Motor neuron (in vitro differentiated cells): Measurements from ENCODE around the gene BNC1. TPM values are rescaled to one million over a fixed set of nuclear protein-coding genes. Genes with fewer than 3 reads are reported as not detected.
"Not testable (repeated sequence)": the region's sequence is repeated elsewhere in the genome, so short reads cannot be mapped to it uniquely, and the experiment has no call there.

Experiments used
- ATAC-seq, 8 experiments: fragments of 200-7000 bp; cut with Tn5 transposase; replicated peaks in 6 of 8; 2 replicates each; pipeline ENCODE4 v1.8.0; 2021; ENCODE audit warnings: mild to moderate bottlenecking in 8 of 8, moderate library complexity in 8 of 8
- H3K27ac ChIP-seq, 2 donors: fragments of 250-450 bp; sonication (Bioruptor Pico); 2 replicates each; pipeline ENCODE4 v1.9.0; 2021; ENCODE audit warnings: antibody characterized with exemption in 2 of 2, mild to moderate bottlenecking in 2 of 2, moderate library complexity in 1 of 2
- H3K4me1 ChIP-seq, 2 donors: fragments of 250-450 bp; sonication (Bioruptor Pico); replicated peaks in 1 of 2; 2 replicates each; pipeline ENCODE4 v1.6.1; 2021; ENCODE audit warnings: antibody characterized with exemption in 2 of 2, mild to moderate bottlenecking in 2 of 2, moderate library complexity in 1 of 2
- H3K4me3 ChIP-seq, 5 donors: fragments of 250-450 bp; sonication (Bioruptor Pico); 2 replicates each; pipeline ENCODE4 v1.9.0; 2021; ENCODE audit warnings: antibody characterized with exemption in 5 of 5, mild to moderate bottlenecking in 5 of 5, moderate library complexity in 4 of 5
- WGBS, 10 experiments: fragments of 450-650 bp; shearing (Covaris generic); methylation state at CpG; one replicate each; pipeline ENCODE4 v1.0.0; 2022; 5-methylcytosine and 5-hydroxymethylcytosine counted together
- in situ Hi-C, 9 experiments: fragments of 400-800 bp; cut with MboI; loops; one replicate each; pipeline ENCODE4 v1.15.0; 2021; ENCODE audit warnings: low sequenced_read_pairs in 9 of 9, low pct_unique_long_range_greater_than_20kb in 2 of 9; ENCODE audit not compliant: unreplicated experiment in 9 of 9
- total RNA-seq, 8 experiments: library from RNA; unstranded; fragments of 300-600 nt; gene quantifications; 2 replicates each; pipeline versions ENCODE4 v1.2.3 to v1.2.4, GENCODE V29; 2022

The BNC1 gene
- total RNA-seq, 8 experiments from 2014 or later: 0.05 to 7.1 (median 0.15) TPM

GRCh38 chr15:83270176-83270575 is 14.3 kb downstream of the BNC1 start:
- in situ Hi-C loops: loop anchor here in 6 of 9 experiments (25.0 kb wide), 2 partner anchors 142 to 292 kb away; no protein-coding TSS in a partner anchor

GRCh38 chr15:83268147-83268546 is 16.3 kb downstream of the BNC1 start:
- in situ Hi-C loops: loop anchor here in 6 of 9 experiments (25.0 kb wide), 2 partner anchors 144 to 294 kb away; no protein-coding TSS in a partner anchor
- ATAC-seq: no peak
- no peak overlapping the region for H3K4me3 ChIP-seq
- no peaks in the 10 kb centered on the region for H3K4me1 ChIP-seq
- no peak overlapping the region for H3K27ac ChIP-seq
- WGBS, 10 experiments: 76 to 100% (median 90%) methylated on average over 2 to 4 of the region's 4 CpGs; no CpG with 5 or more reads in 1 of the 10 experiments

More at GRCh38 chr15:83270176-83270575, 14.3 kb downstream of the BNC1 start:
- no peaks in the 10 kb centered on the region for H3K4me1 ChIP-seq
- no peak for ATAC-seq
- no peak overlapping the region for H3K27ac ChIP-seq
- WGBS, 10 experiments: 0 to 80% (median 54%) methylated on average over 1 of the region's 1 CpG; no CpG with 5 or more reads in 2 of the 10 experiments
- no peak overlapping the region for H3K4me3 ChIP-seq

- Histone ChIP-seq H3K27ac (no peak overlapping the region), H3K4me1 (no peaks in the 10 kb centered on the region), H3K4me3 (no peak overlapping the region)
- ATAC-seq: peak in 3 of 8 experiments; percentile 84 to 85 (median 85)
- in situ Hi-C loops: loop anchor here in 6 of 9 experiments (25.0 kb wide), 2 partner anchors 150 to 300 kb away; no protein-coding TSS in a partner anchor
- 0 to 89% (median 45%) methylated on average over 1 to 5 of the region's 7 CpGs; no CpG with 5 or more reads in 1 of the 10 experiments for WGBS, 10 experiments
Measured at GRCh38 chr15:83262594-83263315, 21.7 kb downstream of the BNC1 start.

GRCh38 chr15:83262181-83262580 is 22.3 kb downstream of the BNC1 start:
- not testable (repeated sequence) for H3K4me3 ChIP-seq, H3K27ac ChIP-seq, H3K4me1 ChIP-seq
- peak in 3 of 8 experiments; percentile 16 to 53 (median 51) for ATAC-seq
- in situ Hi-C loops: loop anchor here in 6 of 9 experiments (25.0 kb wide), 2 partner anchors 150 to 300 kb away; no protein-coding TSS in a partner anchor
- 0 to 100% (median 87%) methylated on average over 1 to 6 of the region's 6 CpGs; no CpG with 5 or more reads in 1 of the 10 experiments for WGBS, 10 experiments

GRCh38 chr15:83250781-83251180 is 33.7 kb downstream of the BNC1 start:
- ATAC-seq: no peak
- peaks cover 3 to 6% of the 10 kb centered on the region in 2 donors for H3K4me1 ChIP-seq
- in situ Hi-C loops: loop anchor here in 6 of 9 experiments (25.0 kb wide), 2 partner anchors 162 to 312 kb away; no protein-coding TSS in a partner anchor

GRCh38 chr15:83249030-83249343 is 35.5 kb downstream of the BNC1 start:
- Histone ChIP-seq H3K4me1 (peaks cover 3 to 6% of the 10 kb centered on the region in 2 donors), H3K4me3 (no peak overlapping the region), H3K27ac (no peak overlapping the region)
- peak in 1 of 8 experiments; percentile 12 for ATAC-seq
- in situ Hi-C loops: loop anchor here in 3 of 9 experiments (10.0 to 25.0 kb wide), 3 partner anchors 163 to 188 kb away; partner anchors contain the start of gene SH3GL3 (in 1 of the 3)
- 0 to 43% (median 14%) methylated on average over 1 to 3 of the region's 3 CpGs; no CpG with 5 or more reads in 3 of the 10 experiments for WGBS, 10 experiments

More at GRCh38 chr15:83250781-83251180, 33.7 kb downstream of the BNC1 start:
- Histone ChIP-seq H3K27ac (no peak overlapping the region), H3K4me3 (no peak overlapping the region)

- Histone ChIP-seq H3K27ac (no peak overlapping the region), H3K4me3 (no peak overlapping the region), H3K4me1 (peaks cover 3 to 6% of the 10 kb centered on the region in 2 donors)
- WGBS, 10 experiments: 0 to 56% (median 8%) methylated on average over 1 to 11 of the region's 11 CpGs
- in situ Hi-C loops: loop anchor here in 3 of 9 experiments (10.0 to 25.0 kb wide), 3 partner anchors 164 to 189 kb away; partner anchors contain the start of gene SH3GL3 (in 1 of the 3)
- ATAC-seq: peak; percentile 49 to 90 (median 63)
Measured at GRCh38 chr15:83248151-83249029, 36.1 kb downstream of the BNC1 start.

GRCh38 chr15:83243634-83244033 is 40.8 kb downstream of the BNC1 start:
- Histone ChIP-seq H3K27ac (no peak overlapping the region), H3K4me3 (no peak overlapping the region), H3K4me1 (peaks cover 2 to 3% of the 10 kb centered on the region in 2 donors)
- WGBS, 10 experiments: 53 to 92% (median 67%) methylated on average over 1 to 8 of the region's 8 CpGs; no CpG with 5 or more reads in 1 of the 10 experiments
- ATAC-seq: no peak
- in situ Hi-C loops: loop anchor here in 3 of 9 experiments (10.0 to 25.0 kb wide), 3 partner anchors 169 to 194 kb away; partner anchors contain the start of gene SH3GL3 (in 1 of the 3)

- Histone ChIP-seq H3K27ac (no peak overlapping the region), H3K4me3 (no peak overlapping the region), H3K4me1 (no peaks in the 10 kb centered on the region)
- 71 to 100% (median 94%) methylated on average over 3 to 21 of the region's 21 CpGs; no CpG with 5 or more reads in 1 of the 10 experiments for WGBS, 10 experiments
- ATAC-seq: no peak
- in situ Hi-C loops: loop anchor here in 2 of 9 experiments (25.0 kb wide), 2 partner anchors 182 to 207 kb away; partner anchors contain the start of gene SH3GL3 (in 1 of the 2)
Measured at GRCh38 chr15:83230242-83230641, 54.2 kb downstream of the BNC1 start.

GRCh38 chr15:83225449-83225848 is 59.0 kb downstream of the BNC1 start:
- no peaks in the 10 kb centered on the region for H3K4me1 ChIP-seq
- ATAC-seq: no peak
- H3K4me3 ChIP-seq: no peak overlapping the region
- no peak overlapping the region for H3K27ac ChIP-seq
- WGBS, 10 experiments: 33 to 96% (median 77%) methylated on average over 1 to 8 of the region's 9 CpGs; no CpG with 5 or more reads in 1 of the 10 experiments
- in situ Hi-C loops: loop anchor here in 2 of 9 experiments (25.0 kb wide), 2 partner anchors 187 to 212 kb away; partner anchors contain the start of gene SH3GL3 (in 1 of the 2)

- ATAC-seq, H3K4me1 ChIP-seq, H3K27ac ChIP-seq, H3K4me3 ChIP-seq: not testable (repeated sequence)
- 61 to 100% (median 93%) methylated on average over 1 to 4 of the region's 9 CpGs; no CpG with 5 or more reads in 6 of the 10 experiments for WGBS, 10 experiments
- in situ Hi-C loops: loop anchor here in 1 of 9 experiments (25.0 kb wide), 1 partner anchor 209 kb away; the partner anchor contains the start of gene C15orf40
Measured at GRCh38 chr15:83221781-83222180, 62.7 kb downstream of the BNC1 start.

- in situ Hi-C loops: loop anchor here in 1 of 9 experiments (25.0 kb wide), 1 partner anchor 207 kb away; the partner anchor contains the start of gene C15orf40
- Histone ChIP-seq H3K4me1 (no peaks in the 10 kb centered on the region), H3K4me3 (no peak overlapping the region), H3K27ac (no peak overlapping the region)
- no peak for ATAC-seq
- WGBS, 10 experiments: 80 to 100% (median 100%) methylated on average over 1 of the region's 1 CpG; no CpG with 5 or more reads in 1 of the 10 experiments
Measured at GRCh38 chr15:83219026-83219425, 65.4 kb downstream of the BNC1 start.
